Panc1 (cell line): ENCODE data around the gene BMP2K. TPM values are rescaled to one million over a fixed set of nuclear protein-coding genes. Genes with fewer than 3 reads are reported as not detected.

Experiments used
- ATAC-seq: fragments of 200-7000 bp; cut with Tn5 transposase; 2 replicates; pipeline ENCODE4 v1.9.1; 2020; ENCODE audit warnings: mild to moderate bottlenecking, moderate library complexity
- BruUV-seq: library from RNA; stranded (reverse); fragments of 400-500 nt; replicated peaks from 2 replicates; lab custom pipeline; 2021; lab: Mats Ljungman, UMichigan
- CTCF ChIA-PET: fragments of 300-600 bp; sonication (Branson Sonifier 250); formaldehyde crosslinking; loops from one replicate; lab custom pipeline; 2022; ENCODE audit warnings: antibody characterized with exemption; lab: Charles Lee
- POLR2A ChIA-PET: fragments of 300-600 bp; sonication (Branson Sonifier 250); formaldehyde crosslinking; loops from one replicate; lab custom pipeline; 2022; ENCODE audit warnings: antibody characterized with exemption; lab: Charles Lee
- DNase-seq: peaks from one replicate; pipeline ENCODE4 v3.0.0-alpha.2; 2010; ENCODE audit warnings: low read depth, low spot score
- H3K27ac ChIP-seq: 2 replicates; pipeline ENCODE4 v1.5.1; 2011; ENCODE audit warnings: mild to moderate bottlenecking, low read length, inconsistent platforms
- H3K27me3 ChIP-seq: fragments of 200-500 bp; sonication (Bioruptor generic); 2 replicates; pipeline ENCODE4 v1.6.0; 2014; ENCODE audit warnings: low read length, inconsistent platforms; ENCODE audit not compliant: control insufficient read depth, insufficient read depth
- H3K36me3 ChIP-seq: fragments of 200-500 bp; sonication (Bioruptor generic); 2 replicates; pipeline ENCODE4 v1.5.1; 2014; ENCODE audit warnings: inconsistent platforms, mild to moderate bottlenecking, low read length, moderate library complexity; ENCODE audit not compliant: control insufficient read depth, insufficient read depth
- H3K4me1 ChIP-seq: 2 replicates; pipeline ENCODE4 v1.5.1; 2011; ENCODE audit warnings: inconsistent platforms, mild to moderate bottlenecking, low read length, moderate library complexity; ENCODE audit not compliant: control insufficient read depth, insufficient read depth
- H3K4me3 ChIP-seq, 2 experiments: 2 replicates each; pipeline ENCODE4 v1.5.1; 2011 to 2012; ENCODE audit warnings: low read depth in 2 of 2, low read length in 2 of 2, mild to moderate bottlenecking in 2 of 2, inconsistent platforms in 1 of 2, moderate library complexity in 1 of 2
- H3K9me3 ChIP-seq: fragments of 200-500 bp; sonication (Bioruptor generic); 2 replicates; pipeline ENCODE4 v1.5.1; 2014; ENCODE audit warnings: low read depth, mild to moderate bottlenecking, inconsistent platforms, low read length, moderate library complexity; ENCODE audit not compliant: control insufficient read depth, insufficient read depth
- CTCF ChIP-seq: fragments of 450-650 bp; IDR thresholded peaks from 2 replicates; pipeline ENCODE4 v1.5.1; 2017; ENCODE audit warnings: mild to moderate bottlenecking
- POLR2AphosphoS5 ChIP-seq: IDR thresholded peaks from 2 replicates; pipeline ENCODE4 v1.6.1; 2012; ENCODE audit warnings: mild to moderate bottlenecking, low read depth, low read length, moderate library complexity
- REST ChIP-seq, 2 experiments: IDR thresholded peaks; 2 replicates each; pipeline ENCODE4 v1.6.1; 2011 to 2012; ENCODE audit warnings: low read depth in 2 of 2, control low read depth in 1 of 2, low read length in 1 of 2, mild to moderate bottlenecking in 1 of 2, moderate library complexity in 1 of 2; ENCODE audit not compliant: insufficient read depth in 1 of 2
- SIN3A ChIP-seq: IDR thresholded peaks from 2 replicates; pipeline ENCODE4 v1.6.1; 2012; ENCODE audit warnings: low read depth, mild to moderate bottlenecking, low read length, moderate library complexity, borderline replicate concordance; ENCODE audit not compliant: insufficient read depth
- TCF7L2 ChIP-seq: IDR thresholded peaks from 2 replicates; pipeline ENCODE4 v1.6.1; 2011; ENCODE audit warnings: mild to moderate bottlenecking, low read depth, low read length, inconsistent platforms
- in situ Hi-C: cut with HindIII; loops from 2 replicates; pipeline ENCODE4 v1.10.0; 2016; ENCODE audit warnings: low sequenced_read_pairs, low pct_unique_long_range_greater_than_20kb
- intact Hi-C: fragments of 100-400 bp; cut with micrococcal nuclease; formaldehyde crosslinking; loops from one replicate; pipeline ENCODE4 v1.10.0; 2022; ENCODE audit not compliant: unreplicated experiment
- total RNA-seq: library from RNA; stranded (reverse); gene quantifications from one replicate; pipeline ENCODE4 v1.2.1, GENCODE V29; 2021; ENCODE audit not compliant: unreplicated experiment

Gene BMP2K
- total RNA-seq, 1 experiment from 2014 or later: 23.3 TPM

- Histone ChIP-seq H3K9me3 (no peaks in the 10 kb centered on the region), H3K4me1 (no peaks in the 10 kb centered on the region), H3K27ac (no peak overlapping the region), H3K27me3 (no peaks in the 10 kb centered on the region), H3K4me3 (no peak overlapping the region), H3K36me3 (0 out of 2 replicates have a peak, but pooled peaks cover 3% of the 10 kb centered on the region)
- no peak for TF ChIP-seq CTCF
- TF ChIP-seq REST (IDR thresholded peaks at IDR 0.05; ENCODE audit: insufficient read depth in 1 of 2, low read depth in 2 of 2, low read length in 1 of 2): no peak
- no peak for TF ChIP-seq POLR2AphosphoS5
- no peak for TF ChIP-seq TCF7L2
- no peak for TF ChIP-seq SIN3A
- ATAC-seq: no peak
- DNase-seq: no peak
- ChIA-PET CTCF (no interaction called here), POLR2A (interaction anchor here (0.6 kb wide), 1 partner anchor 108 kb away, joined by 3 read pairs; no protein-coding TSS in a partner anchor)
- in situ Hi-C loops (no loop called here), intact Hi-C loops (loop anchor here (1.0 kb wide), 1 partner anchor 252 kb away; no protein-coding TSS in a partner anchor)
- no TSS peak for BruUV-seq
Measured at GRCh38 chr4:78863991-78864390, 87.8 kb downstream of the BMP2K start.

GRCh38 chr4:78864405-78865024 lies 88.4 kb downstream of the BMP2K start:
- peak; percentile 41 for DNase-seq

More at GRCh38 chr4:78864405-78865024, 88.4 kb downstream of the BMP2K start:
- no peaks in the 10 kb centered on the region for H3K9me3 ChIP-seq
- peak; percentile 61; the same call in 1 of the 2 replicates for TF ChIP-seq CTCF
- no peak for TF ChIP-seq POLR2AphosphoS5
- TF ChIP-seq TCF7L2: no peak
- no peak for TF ChIP-seq REST (IDR thresholded peaks at IDR 0.05; ENCODE audit: insufficient read depth in 1 of 2, low read depth in 2 of 2, low read length in 1 of 2)
- TF ChIP-seq SIN3A: no peak
- H3K27ac ChIP-seq: no peak overlapping the region
- no TSS peak for BruUV-seq
- POLR2A ChIA-PET: interaction anchor here (0.6 kb wide), 1 partner anchor 108 kb away, joined by 3 read pairs; no protein-coding TSS in a partner anchor
- no peak overlapping the region for H3K4me3 ChIP-seq
- no peaks in the 10 kb centered on the region for H3K27me3 ChIP-seq
- H3K4me1 ChIP-seq: no peaks in the 10 kb centered on the region
- CTCF ChIA-PET: no interaction called here
- intact Hi-C loops: loop anchor here (1.0 kb wide), 1 partner anchor 252 kb away; no protein-coding TSS in a partner anchor
- ATAC-seq: no peak; the same call in 1 of the 2 replicates
- 0 out of 2 replicates have a peak, but pooled peaks cover 3% of the 10 kb centered on the region for H3K36me3 ChIP-seq
- in situ Hi-C loops: no loop called here
